ENCODE measurements around the gene LSS.
"Not testable (repeated sequence)": the region's sequence is repeated elsewhere in the genome, so short reads cannot be mapped to it uniquely, and the experiment has no call there.

The LSS gene

DNA sequence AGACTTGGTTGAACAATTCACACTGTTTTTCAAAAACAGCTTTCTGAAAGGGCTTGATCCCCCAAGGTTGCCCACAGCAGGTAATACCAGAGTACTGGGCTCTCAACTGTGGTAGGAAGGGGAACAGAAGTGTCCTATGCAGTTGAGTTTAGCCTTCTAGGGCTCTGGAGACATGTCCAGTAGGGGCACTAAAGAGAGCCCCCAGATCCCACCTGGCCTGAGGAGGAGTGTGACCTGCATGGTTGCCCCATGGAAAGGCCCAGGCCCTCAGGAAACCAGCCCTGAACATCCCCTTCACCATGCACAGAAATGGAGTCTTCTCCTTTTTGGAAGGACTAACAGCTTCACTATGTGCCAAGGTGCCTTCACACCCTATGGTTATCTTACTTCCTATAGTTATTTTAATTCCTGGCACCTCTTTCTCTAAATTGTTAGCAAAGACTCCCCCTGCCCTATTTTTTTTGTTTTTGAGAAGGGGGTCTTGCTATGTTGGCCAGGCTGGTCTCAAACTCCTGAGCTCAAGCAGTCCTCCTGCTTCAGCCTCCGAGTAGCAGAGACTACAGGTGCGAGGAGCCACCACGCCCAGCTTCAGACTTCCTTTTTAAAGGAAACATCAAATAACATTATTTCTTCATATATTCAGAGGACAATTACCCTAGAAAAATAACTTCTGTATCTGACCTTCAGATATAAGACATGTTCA, 16.8 kb upstream of the LSS start:
- DNase-seq (ENCODE audit: low spot score) = no peak

DNA sequence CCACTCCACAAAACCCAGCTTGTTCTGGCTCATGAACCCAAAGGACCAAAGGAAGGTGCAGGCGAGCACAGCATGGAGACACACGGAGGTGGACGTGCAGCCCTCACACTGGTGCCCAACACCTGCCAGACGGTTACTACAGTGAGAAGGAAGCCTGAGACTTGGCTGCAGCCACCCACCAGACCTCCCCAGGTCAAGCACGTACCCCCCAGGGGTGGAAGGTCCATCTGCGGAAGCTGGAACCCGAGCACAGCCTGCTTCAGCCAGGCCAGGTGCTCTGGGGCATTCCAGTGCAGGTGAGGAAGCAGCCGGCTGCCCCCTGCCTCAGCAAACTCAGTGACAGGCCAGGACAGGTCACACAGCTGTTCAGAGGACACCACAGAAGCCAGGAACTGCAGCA, 16.0 kb upstream of the LSS start:
- no peak for DNase-seq (ENCODE audit: low spot score)

DNA sequence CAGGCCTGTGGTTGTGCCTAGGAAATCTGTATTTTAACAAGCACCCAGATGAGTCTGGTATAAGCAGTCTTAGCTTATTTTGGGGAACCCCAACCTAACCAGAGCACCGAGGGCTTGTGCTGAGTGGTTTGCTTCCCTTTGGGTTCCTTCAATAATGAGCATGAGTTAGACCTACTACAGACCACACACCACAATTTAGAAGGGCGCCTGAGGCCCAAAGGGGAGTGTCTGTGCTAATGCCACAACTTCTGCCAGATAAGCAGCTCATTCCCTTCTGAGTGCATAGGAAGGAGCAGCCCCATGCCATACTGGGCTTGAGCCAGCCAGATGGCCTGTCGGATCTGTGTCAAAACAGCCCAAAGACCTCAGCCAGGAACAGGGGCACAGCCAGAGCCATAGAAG, 15.4 kb upstream of the LSS start:
- DNase-seq (ENCODE audit: low spot score) = no peak

DNA sequence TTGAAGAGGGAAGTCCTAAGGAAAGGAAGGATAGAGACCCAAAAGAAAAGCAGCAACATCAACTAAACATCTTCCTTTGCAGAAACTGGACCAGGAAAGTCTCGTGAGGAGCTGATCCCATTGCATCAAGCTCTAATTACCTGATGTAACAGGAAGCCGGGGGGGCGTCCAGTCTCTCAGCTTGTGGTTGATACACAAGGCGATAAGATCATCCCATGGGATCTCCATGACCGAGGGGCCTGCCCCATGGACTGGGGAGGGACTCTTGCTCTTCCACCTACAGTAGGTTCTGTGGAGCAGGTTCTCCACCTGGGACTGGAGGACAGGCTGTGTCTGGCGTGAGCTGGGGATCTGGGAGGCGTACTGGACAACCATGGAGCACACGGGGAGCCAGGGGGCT, 14.8 kb upstream of the LSS start:
- DNase-seq (ENCODE audit: low spot score) = no peak

DNA sequence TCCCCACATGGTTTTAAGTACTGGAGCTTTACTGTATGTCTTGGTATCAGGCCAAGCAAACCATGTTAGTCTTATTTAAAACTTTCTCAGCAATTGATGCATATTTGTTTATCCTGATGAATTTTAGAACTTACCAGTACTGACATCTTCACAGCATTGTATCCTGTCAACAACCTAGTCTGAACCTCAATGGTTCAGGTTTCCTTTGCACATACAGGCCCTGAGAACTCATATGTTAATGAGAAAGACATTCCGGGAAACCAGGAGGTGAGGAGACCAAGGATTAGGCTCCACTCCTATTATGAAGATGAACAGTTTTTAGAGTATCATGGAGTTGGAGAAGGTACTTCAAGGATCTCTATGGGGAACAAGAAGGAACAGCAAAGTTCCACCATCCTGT, 13.0 kb upstream of the LSS start:
- not testable (repeated sequence) for DNase-seq (ENCODE audit: low spot score)

DNA sequence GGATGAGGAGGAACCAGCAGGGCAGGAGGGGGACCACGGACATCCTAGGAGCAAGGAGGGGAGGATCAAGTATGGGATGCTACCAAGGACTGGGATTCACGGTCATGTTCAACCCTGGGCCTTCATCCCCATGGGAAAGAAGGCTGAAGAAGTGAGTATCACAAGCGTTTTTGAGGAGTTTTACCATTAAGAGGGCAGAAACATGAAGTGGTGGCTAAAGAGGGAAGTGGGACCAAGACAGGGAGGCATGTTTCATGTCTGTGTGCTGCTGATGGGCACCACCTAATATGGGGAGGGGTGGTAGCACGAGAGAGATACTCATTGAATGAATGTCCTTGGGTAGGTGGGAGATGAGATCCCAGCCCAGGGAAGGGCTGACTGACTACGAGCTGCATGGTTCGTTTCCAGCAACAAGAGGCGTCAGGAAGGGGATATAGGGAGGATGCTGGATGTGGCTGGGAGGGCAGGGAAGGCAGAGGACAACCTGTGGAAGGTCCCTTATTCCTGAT, 11.3 kb upstream of the LSS start:
- no peak for DNase-seq (ENCODE audit: low spot score)

DNA sequence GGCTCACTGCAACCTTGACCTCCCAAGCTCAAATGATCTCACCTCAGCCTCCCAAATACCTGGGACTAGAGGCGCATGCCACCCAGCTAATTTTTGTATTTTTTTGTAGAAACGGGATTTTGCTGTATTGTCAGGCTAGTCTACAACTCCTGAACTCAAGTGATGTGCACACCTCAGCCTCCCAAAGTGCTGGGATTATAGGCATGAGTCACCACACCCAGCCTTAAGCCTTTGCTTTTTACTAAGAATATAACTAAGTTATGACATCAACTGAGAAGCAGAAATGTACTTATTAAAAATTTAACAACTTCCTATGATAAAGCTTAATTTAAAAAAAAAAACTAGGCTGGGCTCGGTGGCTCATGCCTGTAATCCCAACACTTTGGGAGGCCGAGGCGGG, 8.9 kb upstream of the LSS start:
- no peak for DNase-seq (ENCODE audit: low spot score)

DNA sequence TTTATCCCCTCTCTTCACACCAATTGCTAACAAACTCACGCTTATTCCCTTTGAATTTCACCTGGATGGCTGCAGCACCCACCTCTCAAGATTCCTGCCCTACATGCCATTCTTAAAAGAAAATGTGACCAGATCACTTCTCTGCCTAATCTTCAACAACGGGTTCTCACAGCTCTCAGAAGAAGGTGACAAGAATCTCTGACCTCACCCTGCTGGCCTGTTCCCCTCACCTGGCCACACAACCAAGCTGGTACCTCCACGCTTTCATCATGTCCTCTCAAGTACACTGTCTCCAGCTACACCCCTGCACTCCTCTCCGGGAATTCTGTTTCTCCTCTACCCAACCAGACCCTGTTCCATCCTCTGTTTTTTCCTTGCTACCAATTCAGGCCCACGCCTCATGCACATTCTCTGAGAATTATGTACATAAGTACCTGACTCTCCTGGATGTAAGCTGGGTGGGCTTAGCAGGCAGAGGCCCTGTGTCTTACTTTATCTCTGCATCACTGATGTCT, 5.9 kb upstream of the LSS start:
- no peak for DNase-seq (ENCODE audit: low spot score)

DNA sequence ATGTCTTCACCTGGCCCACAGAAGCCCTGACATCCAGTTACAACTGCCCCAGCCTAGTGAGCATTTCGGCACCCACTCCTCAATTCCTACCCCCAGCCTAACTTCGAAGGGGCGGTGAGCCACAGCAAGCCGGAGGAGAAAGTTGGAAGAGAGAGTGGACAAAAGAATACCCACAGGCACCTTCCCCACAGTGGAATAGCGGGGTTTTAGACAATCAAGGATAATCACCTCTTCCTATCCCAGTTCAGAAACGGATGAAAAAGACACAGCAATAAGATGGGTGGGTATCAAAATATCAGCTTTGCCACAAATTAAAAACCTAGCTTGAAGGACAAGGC, 1.3 kb upstream of the LSS start:
- DNase-seq (ENCODE audit: low spot score) = no peak

DNA sequence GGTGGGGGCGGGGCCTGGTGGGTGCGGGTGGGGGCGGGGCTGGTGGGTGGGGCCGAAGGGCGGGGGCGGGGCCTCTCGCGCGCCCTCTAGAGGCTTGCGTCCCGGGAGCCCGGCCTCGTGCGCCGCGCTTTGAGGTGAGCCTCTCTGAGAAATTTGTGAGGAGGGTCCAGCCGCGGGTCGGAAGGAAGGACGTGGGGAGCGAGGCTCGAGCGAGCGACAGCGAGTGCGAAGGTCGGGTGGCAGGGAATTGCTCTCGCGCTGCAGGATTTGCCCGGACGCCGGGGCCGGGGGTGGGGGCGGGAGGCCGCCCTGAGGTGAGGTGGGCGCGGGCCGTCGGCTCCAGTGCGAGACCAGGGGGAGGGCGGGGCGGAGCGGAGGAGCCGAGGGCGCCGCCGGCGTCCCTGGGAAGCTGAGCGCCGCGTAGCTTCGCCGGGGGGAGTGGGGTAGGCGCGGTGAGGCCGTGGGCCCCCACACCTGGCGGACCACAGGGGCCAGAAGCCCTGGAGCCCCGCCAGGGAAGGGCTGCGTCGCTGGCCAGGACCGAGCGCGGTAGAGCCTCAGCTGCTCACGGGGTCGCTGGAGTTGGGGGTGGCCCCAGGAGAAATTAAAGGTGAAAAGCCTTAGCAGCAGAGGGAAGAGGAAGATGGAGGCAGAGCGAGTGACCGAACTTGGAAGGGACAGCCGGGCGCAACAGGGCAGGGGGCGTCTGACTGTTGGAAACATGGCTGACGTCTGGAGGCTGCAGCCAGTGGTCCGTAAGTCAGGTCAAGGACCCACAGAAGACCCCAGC, 754 bp upstream of the LSS start:
- no peak for DNase-seq (ENCODE audit: low spot score)

DNA sequence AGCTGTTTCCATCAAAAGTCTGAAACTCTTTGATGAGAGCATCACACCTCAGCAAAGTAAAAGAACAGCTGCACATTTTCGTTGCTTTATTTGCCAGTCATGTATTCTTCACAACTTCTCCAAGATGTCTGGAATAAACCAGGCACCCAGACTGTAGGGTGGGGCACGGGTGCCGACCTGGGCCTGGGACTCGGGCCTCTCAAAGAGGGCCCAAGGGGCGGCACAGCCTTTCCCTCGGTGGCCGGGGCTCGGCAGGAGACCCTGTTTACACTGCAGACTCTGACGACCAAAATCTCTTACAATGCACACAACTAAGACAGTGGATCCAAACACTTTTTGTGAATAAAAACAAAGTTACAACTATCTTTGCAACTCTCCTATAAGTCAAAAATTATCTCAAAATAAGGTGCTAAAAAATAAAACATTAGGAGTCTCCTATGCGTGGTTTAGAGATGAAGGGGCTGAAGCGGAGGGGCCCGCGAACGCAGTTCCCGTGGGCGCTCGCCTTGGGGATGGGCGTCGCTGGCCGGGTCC, 696 bp downstream of the LSS start:
- no peak for DNase-seq (ENCODE audit: low spot score)

DNA sequence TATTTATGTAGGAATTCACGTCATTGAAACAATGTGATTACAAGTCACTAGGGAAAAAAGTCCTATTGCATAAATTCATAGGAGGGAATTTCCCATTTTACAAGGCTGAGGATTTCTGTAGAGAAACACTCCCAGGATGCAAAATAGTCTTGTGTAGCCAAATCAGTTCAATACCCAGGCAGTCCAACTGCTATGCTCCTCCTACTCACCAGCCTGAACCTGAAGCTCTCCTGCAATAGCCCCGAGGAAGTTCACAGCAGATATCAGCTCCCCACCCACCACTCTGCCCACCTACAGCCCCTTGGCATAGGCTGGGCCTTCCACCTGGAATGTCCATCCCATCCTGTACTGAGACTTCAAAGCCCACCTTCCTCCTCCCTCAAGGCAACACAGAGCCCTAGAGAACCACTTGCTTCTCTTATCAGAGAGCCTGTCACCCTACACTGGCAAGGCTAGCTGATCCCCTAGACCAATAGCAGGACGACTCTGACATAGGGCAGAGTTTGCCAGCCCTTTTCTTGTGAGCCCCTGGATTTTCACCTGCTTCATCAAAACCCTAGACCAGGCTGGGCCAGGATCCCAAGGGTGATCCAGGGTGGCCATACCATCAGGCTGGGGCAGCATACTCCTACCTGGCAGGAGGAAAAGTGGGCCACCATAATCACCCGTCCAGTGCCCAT, 1.5 kb downstream of the LSS start:
- DNase-seq (ENCODE audit: low spot score) = no peak

DNA sequence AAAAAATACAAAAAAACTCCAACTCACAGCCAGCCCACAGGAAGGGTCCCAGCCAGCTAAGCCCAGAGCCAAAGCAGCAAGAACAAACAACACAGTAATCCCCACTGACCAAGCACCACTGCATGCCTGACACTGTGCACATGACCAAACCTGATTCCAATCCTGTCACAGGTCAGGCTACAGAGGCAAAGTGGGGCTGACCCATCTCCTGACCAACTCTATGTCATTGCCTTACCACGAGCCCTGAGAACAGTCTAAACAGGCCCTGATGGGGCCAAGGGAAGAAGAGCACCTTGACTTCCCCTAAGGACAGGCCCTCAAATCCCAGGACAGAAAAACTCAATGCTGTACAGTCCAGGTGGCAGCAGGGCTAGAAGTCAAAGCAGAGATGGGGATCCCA, 2.4 kb downstream of the LSS start:
- DNase-seq (ENCODE audit: low spot score) = no peak

DNA sequence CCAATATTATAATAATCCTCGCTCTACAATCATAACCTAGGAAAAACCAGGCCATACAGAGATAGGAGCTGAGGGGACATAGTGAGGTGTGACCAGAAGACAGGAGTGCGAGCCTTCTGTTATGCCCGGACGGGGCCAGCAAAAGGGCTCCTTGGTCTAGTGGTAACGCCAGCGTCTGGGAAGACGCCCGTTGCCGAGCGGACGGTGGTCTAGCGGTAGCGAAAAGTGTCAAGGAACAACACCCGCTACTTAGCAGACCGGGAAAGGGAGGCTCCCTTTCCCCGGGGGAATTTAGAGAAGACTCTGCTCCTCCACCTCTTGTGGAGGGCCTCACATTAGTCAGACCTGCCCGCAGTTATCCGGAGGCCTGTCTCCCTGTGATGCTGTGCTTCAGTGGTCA, 4.9 kb downstream of the LSS start:
- not testable (repeated sequence) for DNase-seq (ENCODE audit: low spot score)

DNA sequence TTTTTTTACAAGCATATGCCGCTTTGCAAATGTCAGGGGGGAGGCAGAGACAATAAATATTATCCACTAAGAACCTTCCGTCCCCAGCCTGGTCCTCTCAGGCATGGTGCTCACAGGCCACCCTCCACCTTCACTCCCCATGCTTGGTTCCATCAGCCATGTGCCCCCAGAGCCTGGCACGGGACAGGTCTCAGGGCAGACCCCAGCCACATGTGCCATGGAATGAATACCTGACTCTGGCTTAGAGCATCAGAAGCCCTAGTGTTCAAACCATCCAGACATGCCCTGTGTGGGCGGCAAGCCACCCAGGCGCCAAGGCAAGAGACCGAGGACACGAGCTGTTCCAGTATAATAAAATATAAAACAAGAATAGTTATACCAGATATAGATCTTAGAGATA, 5.4 kb downstream of the LSS start:
- DNase-seq (ENCODE audit: low spot score) = no peak

DNA sequence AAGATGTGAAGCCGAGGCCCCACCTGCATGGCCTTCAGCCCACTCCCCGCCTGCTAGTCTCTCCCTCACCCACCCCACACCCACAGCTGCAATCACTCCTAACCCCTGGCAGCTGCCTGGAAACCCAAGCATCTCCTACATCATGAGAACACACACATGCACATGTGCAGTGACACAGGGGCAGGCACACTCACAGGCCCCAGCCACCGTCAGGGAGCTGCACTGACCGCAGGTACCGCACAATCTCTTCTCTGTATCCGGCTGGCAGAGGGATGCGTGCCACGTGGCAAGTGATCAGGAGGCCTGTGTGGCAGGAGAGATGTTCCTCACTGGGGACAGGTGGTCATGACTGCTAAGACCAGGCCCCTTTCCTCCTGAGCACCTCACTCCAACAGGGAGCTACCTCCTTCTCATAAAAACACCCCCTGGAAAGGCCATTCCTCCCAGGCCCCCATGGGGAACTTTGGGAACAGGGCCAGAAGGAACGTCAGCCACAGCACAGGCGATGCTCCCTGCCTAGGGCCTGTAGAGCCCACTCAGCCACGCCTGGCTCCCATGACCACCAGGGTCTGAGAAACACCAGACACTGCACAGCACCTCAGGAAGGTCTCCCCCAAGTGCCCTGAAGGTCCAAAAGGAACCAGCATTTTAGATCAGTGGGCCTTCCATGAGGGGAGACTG, 6.0 kb downstream of the LSS start:
- no peak for DNase-seq (ENCODE audit: low spot score)

DNA sequence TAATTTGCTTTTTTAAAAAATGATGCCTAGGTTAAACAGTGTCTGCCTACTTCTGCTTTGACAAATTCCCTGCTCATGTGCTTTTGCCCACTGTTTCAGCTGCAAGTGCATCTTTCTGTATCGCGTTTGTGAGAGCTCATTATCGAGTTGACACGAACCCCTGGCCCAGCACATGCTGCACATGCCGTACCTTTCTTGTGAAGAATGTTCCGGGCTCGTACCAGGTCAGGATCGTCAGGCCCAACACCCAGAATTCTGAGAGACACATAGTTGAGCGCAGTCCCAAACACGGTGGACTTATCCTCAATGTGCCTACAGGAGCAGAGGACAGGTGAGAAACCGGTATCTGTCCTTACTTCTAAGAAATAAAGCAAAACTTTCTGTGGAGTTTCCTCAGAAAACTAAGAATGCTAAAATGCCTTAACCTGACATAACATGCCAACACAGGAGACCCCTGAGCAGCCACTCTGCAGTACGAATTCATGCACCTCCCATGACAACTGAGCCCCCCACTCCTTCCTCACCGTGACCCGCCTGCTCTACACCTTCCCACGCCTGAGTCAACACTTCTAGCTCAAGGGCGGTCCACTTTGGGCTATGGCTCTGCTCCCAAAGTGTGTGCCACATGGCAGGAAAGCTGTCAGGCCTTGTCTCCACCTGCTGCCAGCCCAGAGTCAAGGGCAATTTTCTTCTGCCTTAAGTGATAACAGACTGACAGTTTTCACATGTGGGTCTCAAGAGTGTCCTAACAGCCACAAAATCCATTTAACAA, 6.7 kb downstream of the LSS start:
- no peak for DNase-seq (ENCODE audit: low spot score)

DNA sequence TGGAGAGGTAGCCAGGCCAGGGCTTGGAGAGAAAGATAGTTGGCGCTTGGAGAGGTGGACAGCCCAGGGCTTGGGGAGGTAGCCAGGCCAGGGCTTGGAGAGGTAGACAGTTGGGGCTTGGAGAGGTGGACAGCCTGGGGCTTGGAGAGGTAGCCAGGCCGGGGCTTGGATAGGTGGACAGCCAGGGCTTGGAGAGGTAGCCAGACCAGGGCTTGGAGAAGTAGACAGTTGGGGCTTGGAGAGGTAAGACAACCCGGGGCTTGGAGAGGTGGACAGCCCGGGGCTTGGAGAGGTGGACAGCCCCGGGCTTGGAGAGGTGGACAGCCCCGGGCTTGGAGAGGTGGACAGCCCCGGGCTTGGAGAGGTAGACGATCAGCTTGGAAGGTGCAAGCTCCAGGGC, 7.7 kb downstream of the LSS start:
- DNase-seq (ENCODE audit: low spot score) = no peak

DNA sequence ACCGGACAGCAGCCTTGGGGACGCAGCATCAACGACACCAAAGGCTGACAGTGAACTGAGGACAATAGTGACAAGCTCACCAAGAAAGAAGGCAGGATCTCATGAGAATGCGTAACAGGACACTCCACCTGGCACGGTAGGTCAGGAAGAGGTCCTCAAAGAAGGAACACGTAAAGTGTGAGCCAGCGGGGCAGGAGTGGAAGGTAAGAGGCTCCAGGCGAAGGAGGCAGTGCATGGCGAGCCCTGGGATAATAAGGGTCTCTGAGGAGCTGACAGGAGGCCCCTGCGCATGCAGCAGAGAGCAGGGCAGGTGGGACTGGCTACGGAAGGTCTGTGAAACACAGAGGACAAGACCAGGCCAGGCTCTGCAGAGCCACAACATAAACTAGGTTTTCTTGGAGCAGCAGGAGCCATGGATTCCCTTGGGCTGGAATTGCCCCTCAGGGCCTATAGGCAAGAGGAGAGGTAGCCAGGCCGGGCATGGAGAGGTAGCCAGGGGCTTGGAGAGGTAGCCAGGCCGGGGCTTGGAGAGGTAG, 8.2 kb downstream of the LSS start:
- no peak for DNase-seq (ENCODE audit: low spot score)

DNA sequence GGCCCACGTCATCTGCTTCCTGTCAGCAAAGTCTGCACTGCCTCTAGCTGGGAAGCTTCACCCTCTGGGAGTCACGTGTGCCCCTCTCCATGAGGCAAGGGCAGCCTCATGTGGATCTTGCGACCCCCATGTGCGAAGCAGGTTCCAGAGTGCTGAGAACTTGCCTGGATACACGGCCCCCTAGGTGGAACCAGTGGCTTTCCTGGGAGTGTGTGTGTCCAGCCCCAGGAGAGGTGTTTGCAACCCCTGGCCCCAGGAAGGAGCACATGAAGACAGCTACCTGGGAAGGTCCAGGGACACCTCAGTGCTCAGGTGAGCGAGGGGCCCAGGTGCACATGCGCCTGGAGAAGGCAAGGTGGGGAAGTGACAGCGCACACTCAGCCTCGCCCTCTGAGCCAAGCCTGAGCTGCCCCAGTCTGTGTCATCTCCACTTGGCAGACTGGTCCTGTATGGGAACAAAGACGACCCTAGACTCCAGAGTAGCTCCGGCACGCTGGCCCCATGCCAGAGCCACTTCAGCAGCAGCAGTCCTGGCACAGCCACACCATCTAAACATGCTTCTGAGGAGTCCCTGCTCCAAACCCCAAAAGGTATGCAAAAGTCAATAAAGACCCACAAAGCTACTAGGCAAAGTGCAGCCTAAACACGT, 8.9 kb downstream of the LSS start:
- no peak for DNase-seq (ENCODE audit: low spot score)
